ENCODE measurements around the gene SMC4. TPM values are rescaled to one million over a fixed set of nuclear protein-coding genes. Genes with fewer than 3 reads are reported as not detected.

The SMC4 gene
- total RNA-seq, 4 donors from 2014 or later: 34.3 to 123 (median 50.8) TPM

GRCh38 chr3:160454995-160455394, 55.5 kb downstream of the SMC4 start:
- Histone ChIP-seq H3K4me3 (no peak overlapping the region), H3K36me3 (no peaks in the 10 kb centered on the region), H3K27me3 (no peaks in the 10 kb centered on the region), H3K9me3 (no peaks in the 10 kb centered on the region), H3K4me1 (no peaks in the 10 kb centered on the region), H3K27ac (no peak overlapping the region)
- TF ChIP-seq POLR2A (IDR thresholded peaks at IDR 0.05) (no peak), CTCF (IDR thresholded peaks at IDR 0.05) (no peak)
- no peak for DNase-seq

GRCh38 chr3:160455846-160456245, 56.4 kb downstream of the SMC4 start:
- Histone ChIP-seq H3K27ac (no peak overlapping the region), H3K36me3 (no peaks in the 10 kb centered on the region), H3K9me3 (no peaks in the 10 kb centered on the region), H3K4me1 (no peaks in the 10 kb centered on the region), H3K4me3 (no peak overlapping the region), H3K27me3 (no peaks in the 10 kb centered on the region)
- TF ChIP-seq CTCF (IDR thresholded peaks at IDR 0.05) (no peak), POLR2A (IDR thresholded peaks at IDR 0.05) (no peak)
- DNase-seq: no peak

- no peak for DNase-seq
- Histone ChIP-seq H3K36me3 (no peaks in the 10 kb centered on the region), H3K27me3 (no peaks in the 10 kb centered on the region), H3K27ac (no peak overlapping the region), H3K4me3 (no peak overlapping the region), H3K9me3 (no peaks in the 10 kb centered on the region), H3K4me1 (no peaks in the 10 kb centered on the region)
- TF ChIP-seq POLR2A (IDR thresholded peaks at IDR 0.05): no peak
- no peak for TF ChIP-seq CTCF (IDR thresholded peaks at IDR 0.05)
These were observed 58.7 kb downstream of the SMC4 start for GRCh38 chr3:160458151-160458550.

- Histone ChIP-seq H3K36me3 (no peaks in the 10 kb centered on the region), H3K9me3 (no peaks in the 10 kb centered on the region), H3K27ac (no peak overlapping the region), H3K27me3 (no peaks in the 10 kb centered on the region), H3K4me3 (no peak overlapping the region), H3K4me1 (no peaks in the 10 kb centered on the region)
- no peak for TF ChIP-seq CTCF (IDR thresholded peaks at IDR 0.05)
- no peak for DNase-seq
These were observed 60.1 kb downstream of the SMC4 start for GRCh38 chr3:160459450-160459970.

GRCh38 chr3:160460033-160460432, 60.6 kb downstream of the SMC4 start:
- no peaks in the 10 kb centered on the region for H3K9me3 ChIP-seq
- H3K36me3 ChIP-seq: no peaks in the 10 kb centered on the region
- TF ChIP-seq POLR2A (IDR thresholded peaks at IDR 0.05) (no peak), CTCF (IDR thresholded peaks at IDR 0.05) (no peak)
- H3K27ac ChIP-seq: no peak overlapping the region
- no peaks in the 10 kb centered on the region for H3K4me1 ChIP-seq
- H3K27me3 ChIP-seq: no peaks in the 10 kb centered on the region
- no peak overlapping the region for H3K4me3 ChIP-seq
- DNase-seq: no peak

GRCh38 chr3:160464321-160464720, 64.9 kb downstream of the SMC4 start:
- H3K27ac ChIP-seq: no peak overlapping the region
- no peaks in the 10 kb centered on the region for H3K36me3 ChIP-seq
- no peak for DNase-seq
- no peaks in the 10 kb centered on the region for H3K4me1 ChIP-seq
- no peak overlapping the region for H3K4me3 ChIP-seq
- no peaks in the 10 kb centered on the region for H3K9me3 ChIP-seq
- H3K27me3 ChIP-seq: no peaks in the 10 kb centered on the region
- no peak for TF ChIP-seq POLR2A (IDR thresholded peaks at IDR 0.05)
- no peak for TF ChIP-seq CTCF (IDR thresholded peaks at IDR 0.05)

Data from Peyer's patch (tissue), 4 donors.